K562 (cell line): Measurements from ENCODE around the gene RNF207.

Source experiments
- E2F3 ChIP-seq: fragments of 250-450 bp; sonication (Bioruptor Pico); IDR thresholded peaks from 2 replicates; pipeline ENCODE4 v1.4.0; 2020; ENCODE audit warnings: mild to moderate bottlenecking
- EP400 ChIP-seq: fragments of 450-650 bp; IDR thresholded peaks from 2 replicates; pipeline ENCODE4 v1.6.1; 2017; ENCODE audit warnings: antibody characterized with exemption, mild to moderate bottlenecking, moderate library complexity
- LEF1 ChIP-seq: fragments of 450-650 bp; IDR thresholded peaks from 2 replicates; pipeline ENCODE4 v1.6.1; 2016; ENCODE audit warnings: mild to moderate bottlenecking
- NFIC ChIP-seq: fragments of 450-650 bp; IDR thresholded peaks from 2 replicates; pipeline ENCODE4 v1.6.1; 2017; ENCODE audit warnings: mild to moderate bottlenecking, inconsistent platforms
- NFYB ChIP-seq: IDR thresholded peaks from 2 replicates; pipeline ENCODE4 v1.6.1; 2011; ENCODE audit warnings: mild to moderate bottlenecking, moderate library complexity; ENCODE audit not compliant: insufficient read length; ENCODE audit errors: extremely low read depth
- POLR2A ChIP-seq: fragments of 450-650 bp; conservative IDR thresholded peaks from 2 replicates; pipeline ENCODE4 v1.6.1; 2016
- ZC3H8 ChIP-seq: fragments of 450-650 bp; IDR thresholded peaks from 2 replicates; pipeline ENCODE4 v1.6.1; 2017
- ZNF707 ChIP-seq: fragments of 250-450 bp; sonication (Bioruptor Pico); conservative IDR thresholded peaks from 2 replicates; pipeline ENCODE4 v1.8.0; 2022; ENCODE audit warnings: inconsistent platforms, mild to moderate bottlenecking, moderate library complexity

DNA sequence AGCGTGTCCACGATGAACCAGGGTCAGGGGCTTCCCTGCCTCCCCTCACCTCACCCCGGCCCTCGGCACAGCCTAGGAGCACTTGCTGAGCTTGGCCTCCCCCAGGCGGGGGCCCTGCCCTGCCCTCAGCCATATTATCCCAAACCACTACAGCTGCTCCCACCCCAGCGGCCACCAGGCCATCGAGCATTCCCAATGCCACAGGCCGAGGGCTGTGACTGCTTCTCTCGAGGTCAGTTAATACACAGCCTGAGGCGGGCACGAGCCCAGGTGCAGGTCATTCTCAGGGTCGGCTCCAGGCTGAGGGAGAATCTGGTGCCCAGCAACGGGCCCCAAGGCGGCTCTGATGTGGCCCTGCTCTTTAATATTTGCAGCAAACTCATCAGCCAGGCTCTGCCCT is 63.4 kb downstream of the RNF207 start:
- TF ChIP-seq ZC3H8 (no peak), LEF1 (no peak), NFIC (no peak), POLR2A (no peak), NFYB (no peak), EP400 (no peak), E2F3 (CRISPR knock-in tag) (no peak), ZNF707 (CRISPR knock-in tag) (no peak)
